HEK293 (cell line): ENCODE results near the gene BDKRB2.

Source experiments
- CTCF ChIA-PET: fragments of 350-600 bp; formaldehyde crosslinking; extraction: SDS; loops from one replicate; lab custom pipeline; 2021; ENCODE audit warnings: antibody characterized with exemption; lab: Yijun Ruan, JAX
- POLR2A ChIA-PET: fragments of 300-600 bp; formaldehyde crosslinking; extraction: SDS; loops from one replicate; lab custom pipeline; 2020; ENCODE audit warnings: antibody characterized with exemption, inconsistent platforms; lab: Yijun Ruan, JAX
- H3K27ac ChIP-seq: fragments of 200-500 bp; sonication (Bioruptor generic); 2 replicates; pipeline ENCODE4 v1.5.1; 2014; ENCODE audit warnings: low read depth, low read length, control low read depth, inconsistent platforms; ENCODE audit errors: extremely low read depth
- H3K36me3 ChIP-seq, 2 experiments: fragments of 200-500 bp in 1 of 2; sonication (Bioruptor generic) in 1 of 2; 1 replicate in 1 of 2; 2 replicates in 1 of 2; pipeline ENCODE4 v1.5.1; 2014 to 2017; ENCODE audit warnings: inconsistent platforms in 2 of 2, low read length in 2 of 2; ENCODE audit not compliant: control insufficient read depth in 2 of 2, insufficient read depth in 1 of 2
- H3K4me1 ChIP-seq: fragments of 200-500 bp; sonication (Bioruptor generic); 2 replicates; pipeline ENCODE4 v1.5.1; 2014; ENCODE audit warnings: mild to moderate bottlenecking, low read length, inconsistent platforms; ENCODE audit not compliant: control insufficient read depth, insufficient read depth
- H3K4me3 ChIP-seq: 2 replicates; pipeline ENCODE4 v1.5.1; 2011; ENCODE audit warnings: low read depth, mild to moderate bottlenecking, control low read depth, low read length, moderate library complexity
- H3K9me3 ChIP-seq: fragments of 200-500 bp; sonication (Bioruptor generic); 2 replicates; pipeline ENCODE4 v1.5.1; 2014; ENCODE audit warnings: low read depth, low read length, inconsistent platforms; ENCODE audit not compliant: control insufficient read depth, insufficient read depth
- HIC1 ChIP-seq: fragments of 450-650 bp; formaldehyde crosslinking; IDR thresholded peaks from 2 replicates; pipeline ENCODE4 v1.5.1; 2016; ENCODE audit warnings: missing biosample characterization, missing genetic modification characterization
- KLF1 ChIP-seq: fragments of 450-650 bp; formaldehyde crosslinking; IDR thresholded peaks from 2 replicates; pipeline ENCODE4 v1.5.1; 2016; ENCODE audit warnings: missing biosample characterization, missing genetic modification characterization
- SCRT2 ChIP-seq: fragments of 450-650 bp; formaldehyde crosslinking; IDR thresholded peaks from 2 replicates; pipeline ENCODE4 v1.5.1; 2016; ENCODE audit warnings: missing biosample characterization, missing genetic modification characterization
- ZBTB21 ChIP-seq: fragments of 450-650 bp; formaldehyde crosslinking; IDR thresholded peaks from 2 replicates; pipeline ENCODE4 v1.5.1; 2017; ENCODE audit warnings: missing biosample characterization, missing genetic modification characterization
- ZFHX2 ChIP-seq: fragments of 450-650 bp; formaldehyde crosslinking; conservative IDR thresholded peaks from 2 replicates; pipeline ENCODE4 v1.5.1; 2016; ENCODE audit warnings: missing biosample characterization, missing genetic modification characterization
- ZFP69B ChIP-seq: fragments of 450-650 bp; formaldehyde crosslinking; IDR thresholded peaks from 2 replicates; pipeline ENCODE4 v1.5.1; 2016; ENCODE audit warnings: missing biosample characterization, missing genetic modification characterization
- ZIC2 ChIP-seq: fragments of 450-650 bp; formaldehyde crosslinking; IDR thresholded peaks from 2 replicates; pipeline ENCODE4 v1.5.1; 2016; ENCODE audit warnings: missing biosample characterization, missing genetic modification characterization
- ZNF157 ChIP-seq: fragments of 450-650 bp; formaldehyde crosslinking; IDR thresholded peaks from 2 replicates; pipeline ENCODE4 v1.5.1; 2016; ENCODE audit warnings: missing biosample characterization, missing genetic modification characterization
- ZNF211 ChIP-seq: fragments of 450-650 bp; formaldehyde crosslinking; IDR thresholded peaks from 2 replicates; pipeline ENCODE4 v1.5.1; 2016; ENCODE audit warnings: low read depth, missing biosample characterization, missing genetic modification characterization
- ZNF266 ChIP-seq: fragments of 450-650 bp; formaldehyde crosslinking; IDR thresholded peaks from 2 replicates; pipeline ENCODE4 v1.5.1; 2016; ENCODE audit warnings: missing biosample characterization, missing genetic modification characterization, low read depth
- ZNF510 ChIP-seq: fragments of 450-650 bp; formaldehyde crosslinking; IDR thresholded peaks from 2 replicates; pipeline ENCODE4 v1.5.1; 2018; ENCODE audit warnings: mild to moderate bottlenecking, missing genetic modification characterization, missing biosample characterization; ENCODE audit not compliant: insufficient replicate concordance
- ZNF596 ChIP-seq: fragments of 450-650 bp; IDR thresholded peaks from 2 replicates; pipeline ENCODE4 v1.5.0; 2018; ENCODE audit warnings: missing biosample characterization, mild to moderate bottlenecking, missing genetic modification characterization, moderate library complexity
- ZNF660 ChIP-seq: fragments of 450-650 bp; IDR thresholded peaks from 2 replicates; pipeline ENCODE4 v1.5.1; 2018; ENCODE audit warnings: missing biosample characterization, mild to moderate bottlenecking, missing genetic modification characterization
- ZNF785 ChIP-seq: fragments of 450-650 bp; formaldehyde crosslinking; IDR thresholded peaks from 2 replicates; pipeline ENCODE4 v1.5.1; 2016; ENCODE audit warnings: missing biosample characterization, missing genetic modification characterization
- ZSCAN16 ChIP-seq: fragments of 450-650 bp; formaldehyde crosslinking; IDR thresholded peaks from 2 replicates; pipeline ENCODE4 v1.5.1; 2016; ENCODE audit warnings: missing biosample characterization, missing genetic modification characterization
- TF ChIP-seq, protein P1 (sequence below): fragments of 450-650 bp; formaldehyde crosslinking; IDR thresholded peaks from 2 replicates; pipeline ENCODE4 v1.5.1; 2016; ENCODE audit warnings: missing biosample characterization, missing genetic modification characterization

Gene BDKRB2

DNA sequence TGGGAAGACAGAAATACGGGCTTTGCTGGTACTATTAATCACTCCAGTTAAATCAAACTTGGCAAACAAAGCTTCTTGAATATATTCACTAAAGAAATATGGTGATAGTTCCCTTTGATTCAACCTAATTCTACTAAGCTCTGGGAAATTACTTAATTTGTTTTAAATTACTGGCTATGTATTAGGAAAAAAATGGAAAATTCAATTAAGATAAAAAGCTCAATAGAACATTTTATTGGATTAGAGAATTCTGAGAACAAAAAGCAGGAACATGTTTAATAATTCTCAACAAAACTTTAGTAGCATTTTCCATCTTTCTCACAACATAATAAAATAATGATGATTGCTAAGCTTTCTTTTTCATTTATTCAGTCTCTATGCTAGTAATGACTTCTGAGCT lies 81.6 kb downstream of the BDKRB2 start:
- Histone ChIP-seq H3K27ac (no peak overlapping the region), H3K36me3 (peaks cover 9 to 64% of the 10 kb centered on the region in 2 experiments), H3K4me1 (no peaks in the 10 kb centered on the region), H3K4me3 (no peak overlapping the region), H3K9me3 (no peaks in the 10 kb centered on the region)
- ChIA-PET CTCF (interaction anchor here (0.6 to 2.2 kb wide), 3 partner anchors 11 to 695 kb away, joined by 3 to 12 read pairs (median 7); no protein-coding TSS in a partner anchor), POLR2A (no interaction called here)
- TF ChIP-seq, protein P1, sequence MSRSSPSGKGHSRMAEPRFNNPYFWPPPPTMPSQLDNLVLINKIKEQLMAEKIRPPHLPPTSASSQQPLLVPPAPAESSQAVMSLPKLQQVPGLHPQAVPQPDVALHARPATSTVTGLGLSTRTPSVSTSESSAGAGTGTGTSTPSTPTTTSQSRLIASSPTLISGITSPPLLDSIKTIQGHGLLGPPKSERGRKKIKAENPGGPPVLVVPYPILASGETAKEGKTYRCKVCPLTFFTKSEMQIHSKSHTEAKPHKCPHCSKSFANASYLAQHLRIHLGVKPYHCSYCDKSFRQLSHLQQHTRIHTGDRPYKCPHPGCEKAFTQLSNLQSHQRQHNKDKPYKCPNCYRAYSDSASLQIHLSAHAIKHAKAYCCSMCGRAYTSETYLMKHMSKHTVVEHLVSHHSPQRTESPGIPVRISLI (tag by site-specific recombination) = no peak
- TF ChIP-seq ZNF157 (tag by site-specific recombination) (no peak), ZNF211 (no peak), ZFHX2 (tag by site-specific recombination) (no peak), ZSCAN16 (tag by site-specific recombination) (no peak), KLF1 (tag by site-specific recombination) (no peak), SCRT2 (tag by site-specific recombination) (no peak)

- Histone ChIP-seq H3K9me3 (no peaks in the 10 kb centered on the region), H3K4me3 (no peak overlapping the region), H3K4me1 (no peaks in the 10 kb centered on the region), H3K36me3 (peaks cover 16 to 66% of the 10 kb centered on the region in 2 experiments), H3K27ac (no peak overlapping the region)
- CTCF ChIA-PET = interaction anchor here (0.9 to 2.2 kb wide), 2 partner anchors 13 to 187 kb away, joined by 3 to 7 read pairs; no protein-coding TSS in a partner anchor
- no peak for TF ChIP-seq ZNF660
- no peak for TF ChIP-seq ZNF785 (tag by site-specific recombination)
- TF ChIP-seq ZFP69B = no peak
- TF ChIP-seq ZNF596 (tag by site-specific recombination) = no peak
- no peak for TF ChIP-seq ZNF266 (tag by site-specific recombination)
- no peak for TF ChIP-seq HIC1
- no peak for TF ChIP-seq ZNF510
- no peak for TF ChIP-seq ZIC2
- TF ChIP-seq ZBTB21 = no peak
- POLR2A ChIA-PET = no interaction called here
Observed at GRCh38 chr14:96287856-96288255, 83.2 kb downstream of the BDKRB2 start.
